ENCODE data around the gene PLCD4. TPM values are rescaled to one million over a fixed set of nuclear protein-coding genes. Genes with fewer than 3 reads are reported as not detected.

Gene PLCD4
- total and polyA plus RNA-seq, 10 of the 15 experiments (the other 5 are each of a cell fraction or from before 2014, with no cell fraction given): under 0.01 to 1.5 (median 0.23) TPM; not detected in 2

- TF ChIP-seq ZBTB40 (IDR thresholded peaks at IDR 0.05; ENCODE audit: borderline replicate concordance) (peak; percentile 75; the same call in 1 of the 2 replicates), MTA3 (IDR thresholded peaks at IDR 0.05; ENCODE audit: borderline replicate concordance, low read length) (no peak; the same call in 1 of the 2 replicates), CEBPZ (IDR thresholded peaks at IDR 0.05; ENCODE audit: low read depth, low read length) (0 out of 2 replicates have a peak, but pooled peaks have one; percentile 11), HDAC6 (IDR thresholded peaks at IDR 0.05; ENCODE audit: unreplicated experiment) (peak; percentile 19), BRCA1 (IDR thresholded peaks at IDR 0.05; ENCODE audit: low read depth, low read length) (no peak), NFYB (IDR thresholded peaks at IDR 0.05; ENCODE audit: insufficient read depth, low read depth, low read length) (0 out of 2 replicates have a peak, but pooled peaks have one; percentile 11), NBN (IDR thresholded peaks at IDR 0.05) (peak; percentile 87), CBX5 (IDR thresholded peaks at IDR 0.05; ENCODE audit: low read depth) (no peak), EP300 (IDR thresholded peaks at IDR 0.05; ENCODE audit: borderline replicate concordance in 1 of 2, control insufficient read depth in 1 of 2, low read depth in 2 of 2, low read length in 2 of 2) (no peak), POLR2AphosphoS5 (IDR thresholded peaks at IDR 0.05; ENCODE audit: low read length) (peak; percentile 82; the same call in 1 of the 2 replicates), POU2F2 (IDR thresholded peaks at IDR 0.05; ENCODE audit: borderline replicate concordance, low read depth, low read length) (peak; percentile 18; the same call in 1 of the 3 replicates)
- TF ChIP-seq, protein P1, sequence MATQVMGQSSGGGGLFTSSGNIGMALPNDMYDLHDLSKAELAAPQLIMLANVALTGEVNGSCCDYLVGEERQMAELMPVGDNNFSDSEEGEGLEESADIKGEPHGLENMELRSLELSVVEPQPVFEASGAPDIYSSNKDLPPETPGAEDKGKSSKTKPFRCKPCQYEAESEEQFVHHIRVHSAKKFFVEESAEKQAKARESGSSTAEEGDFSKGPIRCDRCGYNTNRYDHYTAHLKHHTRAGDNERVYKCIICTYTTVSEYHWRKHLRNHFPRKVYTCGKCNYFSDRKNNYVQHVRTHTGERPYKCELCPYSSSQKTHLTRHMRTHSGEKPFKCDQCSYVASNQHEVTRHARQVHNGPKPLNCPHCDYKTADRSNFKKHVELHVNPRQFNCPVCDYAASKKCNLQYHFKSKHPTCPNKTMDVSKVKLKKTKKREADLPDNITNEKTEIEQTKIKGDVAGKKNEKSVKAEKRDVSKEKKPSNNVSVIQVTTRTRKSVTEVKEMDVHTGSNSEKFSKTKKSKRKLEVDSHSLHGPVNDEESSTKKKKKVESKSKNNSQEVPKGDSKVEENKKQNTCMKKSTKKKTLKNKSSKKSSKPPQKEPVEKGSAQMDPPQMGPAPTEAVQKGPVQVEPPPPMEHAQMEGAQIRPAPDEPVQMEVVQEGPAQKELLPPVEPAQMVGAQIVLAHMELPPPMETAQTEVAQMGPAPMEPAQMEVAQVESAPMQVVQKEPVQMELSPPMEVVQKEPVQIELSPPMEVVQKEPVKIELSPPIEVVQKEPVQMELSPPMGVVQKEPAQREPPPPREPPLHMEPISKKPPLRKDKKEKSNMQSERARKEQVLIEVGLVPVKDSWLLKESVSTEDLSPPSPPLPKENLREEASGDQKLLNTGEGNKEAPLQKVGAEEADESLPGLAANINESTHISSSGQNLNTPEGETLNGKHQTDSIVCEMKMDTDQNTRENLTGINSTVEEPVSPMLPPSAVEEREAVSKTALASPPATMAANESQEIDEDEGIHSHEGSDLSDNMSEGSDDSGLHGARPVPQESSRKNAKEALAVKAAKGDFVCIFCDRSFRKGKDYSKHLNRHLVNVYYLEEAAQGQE (IDR thresholded peaks at IDR 0.05; ENCODE audit: low read depth, low read length): peak; percentile 21; the same call in 1 of the 2 replicates
- TF ChIP-seq, protein P2, sequence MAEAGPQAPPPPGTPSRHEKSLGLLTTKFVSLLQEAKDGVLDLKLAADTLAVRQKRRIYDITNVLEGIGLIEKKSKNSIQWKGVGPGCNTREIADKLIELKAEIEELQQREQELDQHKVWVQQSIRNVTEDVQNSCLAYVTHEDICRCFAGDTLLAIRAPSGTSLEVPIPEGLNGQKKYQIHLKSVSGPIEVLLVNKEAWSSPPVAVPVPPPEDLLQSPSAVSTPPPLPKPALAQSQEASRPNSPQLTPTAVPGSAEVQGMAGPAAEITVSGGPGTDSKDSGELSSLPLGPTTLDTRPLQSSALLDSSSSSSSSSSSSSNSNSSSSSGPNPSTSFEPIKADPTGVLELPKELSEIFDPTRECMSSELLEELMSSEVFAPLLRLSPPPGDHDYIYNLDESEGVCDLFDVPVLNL (IDR thresholded peaks at IDR 0.05; ENCODE audit: low read depth, low read length): peak; percentile 85
- TF ChIP-seq, protein P3, sequence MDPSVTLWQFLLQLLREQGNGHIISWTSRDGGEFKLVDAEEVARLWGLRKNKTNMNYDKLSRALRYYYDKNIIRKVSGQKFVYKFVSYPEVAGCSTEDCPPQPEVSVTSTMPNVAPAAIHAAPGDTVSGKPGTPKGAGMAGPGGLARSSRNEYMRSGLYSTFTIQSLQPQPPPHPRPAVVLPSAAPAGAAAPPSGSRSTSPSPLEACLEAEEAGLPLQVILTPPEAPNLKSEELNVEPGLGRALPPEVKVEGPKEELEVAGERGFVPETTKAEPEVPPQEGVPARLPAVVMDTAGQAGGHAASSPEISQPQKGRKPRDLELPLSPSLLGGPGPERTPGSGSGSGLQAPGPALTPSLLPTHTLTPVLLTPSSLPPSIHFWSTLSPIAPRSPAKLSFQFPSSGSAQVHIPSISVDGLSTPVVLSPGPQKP (IDR thresholded peaks at IDR 0.05; ENCODE audit: low read depth, low read length): no peak; the same call in 1 of the 2 replicates
These were observed 39.3 kb upstream of the PLCD4 start, which contains the start of the genes CNOT9 and USP37 (continued) for GRCh38 chr2:218568190-218569037.

Data from GM12878 (cell line).